Neural cell (in vitro differentiated cells): ENCODE measurements around the gene TLL1. TPM values are rescaled to one million over a fixed set of nuclear protein-coding genes. Genes with fewer than 3 reads are reported as not detected.

Source experiments
- H2AFZ ChIP-seq: fragments of 200-600, 300-800 bp; sonication (generic), shearing (Covaris generic); 2 replicates; pipeline ENCODE4 v1.6.0; 2014; ENCODE audit warnings: low read depth, mild to moderate bottlenecking, antibody characterized with exemption, low read length, moderate library complexity
- H3F3A ChIP-seq: fragments of 200-600 bp; shearing (Covaris generic); 2 replicates; pipeline ENCODE4 v1.6.1; 2016; ENCODE audit warnings: mild to moderate bottlenecking, moderate library complexity, mixed read lengths, antibody characterized with exemption, low read length; ENCODE audit not compliant: insufficient read depth, poor library complexity, severe bottlenecking
- H3K27ac ChIP-seq: fragments of 200-600, 300-800 bp; sonication (generic), shearing (Covaris generic); 2 replicates; pipeline ENCODE4 v1.5.1; 2014; ENCODE audit warnings: mild to moderate bottlenecking, low read length, moderate library complexity
- H3K27me3 ChIP-seq: fragments of 300-800, 200-600 bp; sonication (generic), shearing (Covaris generic); 2 replicates; pipeline ENCODE4 v1.6.0; 2014; ENCODE audit warnings: mild to moderate bottlenecking, low read depth, low read length, moderate library complexity; ENCODE audit not compliant: insufficient read depth
- H3K36me3 ChIP-seq: fragments of 300-800, 200-600 bp; sonication (generic), shearing (Covaris generic); 2 replicates; pipeline ENCODE4 v1.5.1; 2014; ENCODE audit warnings: mild to moderate bottlenecking, antibody characterized with exemption, low read length, moderate library complexity; ENCODE audit not compliant: insufficient read depth
- H3K4me2 ChIP-seq: fragments of 300-800, 200-600 bp; sonication (generic), shearing (Covaris generic); 2 replicates; pipeline ENCODE4 v1.6.0; 2014; ENCODE audit warnings: mild to moderate bottlenecking, low read length
- H3K4me3 ChIP-seq: fragments of 300-800, 200-600 bp; sonication (generic), shearing (Covaris generic); 2 replicates; pipeline ENCODE4 v1.5.1; 2014; ENCODE audit warnings: mild to moderate bottlenecking, low read length, moderate library complexity
- H3K79me2 ChIP-seq: fragments of 200-600 bp; shearing (Covaris generic); replicated peaks from 2 replicates; pipeline ENCODE4 v1.6.0; 2014; ENCODE audit warnings: mild to moderate bottlenecking, low read length, moderate library complexity; ENCODE audit not compliant: insufficient read depth
- H3K9ac ChIP-seq: fragments of 300-800, 200-600 bp; sonication (generic), shearing (Covaris generic); 2 replicates; pipeline ENCODE4 v1.6.1; 2016; ENCODE audit warnings: mild to moderate bottlenecking, low read length, mixed read lengths
- H3K9me2 ChIP-seq: fragments of 200-600 bp; shearing (Covaris generic); 2 replicates; pipeline ENCODE4 v1.6.1; 2016; ENCODE audit warnings: mild to moderate bottlenecking, low read length, mixed read lengths; ENCODE audit not compliant: insufficient read depth
- H3K9me3 ChIP-seq: fragments of 200-600, 300-800 bp; sonication (generic), shearing (Covaris generic); 2 replicates; pipeline ENCODE4 v1.6.1; 2016; ENCODE audit warnings: mild to moderate bottlenecking, mixed run types, low read length, moderate library complexity, mixed read lengths
- H4K20me1 ChIP-seq: fragments of 200-600 bp; shearing (Covaris generic); 2 replicates; pipeline ENCODE4 v1.6.1; 2016; ENCODE audit warnings: mild to moderate bottlenecking, mixed run types; ENCODE audit not compliant: insufficient read depth
- CTCF ChIP-seq: fragments of 450-650 bp; IDR thresholded peaks from 2 replicates; pipeline ENCODE4 v1.5.1; 2014; ENCODE audit warnings: antibody characterized with exemption, mild to moderate bottlenecking, moderate library complexity; ENCODE audit not compliant: poor library complexity, severe bottlenecking
- EP300 ChIP-seq: fragments of 450-650 bp; conservative IDR thresholded peaks from 2 replicates; pipeline ENCODE4 v1.6.1; 2014; ENCODE audit warnings: antibody characterized with exemption, mild to moderate bottlenecking, moderate library complexity; ENCODE audit not compliant: poor library complexity, severe bottlenecking
- EZH2 ChIP-seq: fragments of 200-600, 300-800 bp; shearing (Covaris generic), sonication (generic); IDR thresholded peaks from 2 replicates; pipeline ENCODE4 v1.6.1; 2014; ENCODE audit warnings: antibody characterized with exemption, low read length, borderline replicate concordance, mild to moderate bottlenecking; ENCODE audit not compliant: insufficient read depth, poor library complexity, severe bottlenecking
- MXI1 ChIP-seq: fragments of 450-650 bp; conservative IDR thresholded peaks from 2 replicates; pipeline ENCODE4 v1.6.1; 2014; ENCODE audit warnings: antibody characterized with exemption, mild to moderate bottlenecking; ENCODE audit not compliant: poor library complexity, severe bottlenecking
- POLR2AphosphoS5 ChIP-seq: IDR thresholded peaks from 2 replicates; pipeline ENCODE4 v1.6.1; 2012
- RAD21 ChIP-seq: fragments of 450-650 bp; conservative IDR thresholded peaks from 2 replicates; pipeline ENCODE4 v1.6.1; 2014; ENCODE audit warnings: antibody characterized with exemption, mild to moderate bottlenecking, moderate library complexity
- SMC3 ChIP-seq: fragments of 450-650 bp; conservative IDR thresholded peaks from 2 replicates; pipeline ENCODE4 v1.6.1; 2014; ENCODE audit warnings: antibody characterized with exemption, mild to moderate bottlenecking, moderate library complexity; ENCODE audit not compliant: poor library complexity
- TAF1 ChIP-seq: IDR thresholded peaks from 2 replicates; pipeline ENCODE4 v1.6.1; 2012; ENCODE audit warnings: low read depth
- polyA plus RNA-seq: library from polyadenylated mRNA; depleted of rRNA; stranded (reverse); fragments of >200 nt; gene quantifications from 2 replicates; pipeline ENCODE4 v1.2.3, GENCODE V29; 2014
- TF ChIP-seq, protein P1 (sequence below): IDR thresholded peaks from 2 replicates; pipeline ENCODE4 v1.6.1; 2012; ENCODE audit warnings: borderline replicate concordance

Gene TLL1
- polyA plus RNA-seq, 1 donor from 2014 or later, result not detected

DNA sequence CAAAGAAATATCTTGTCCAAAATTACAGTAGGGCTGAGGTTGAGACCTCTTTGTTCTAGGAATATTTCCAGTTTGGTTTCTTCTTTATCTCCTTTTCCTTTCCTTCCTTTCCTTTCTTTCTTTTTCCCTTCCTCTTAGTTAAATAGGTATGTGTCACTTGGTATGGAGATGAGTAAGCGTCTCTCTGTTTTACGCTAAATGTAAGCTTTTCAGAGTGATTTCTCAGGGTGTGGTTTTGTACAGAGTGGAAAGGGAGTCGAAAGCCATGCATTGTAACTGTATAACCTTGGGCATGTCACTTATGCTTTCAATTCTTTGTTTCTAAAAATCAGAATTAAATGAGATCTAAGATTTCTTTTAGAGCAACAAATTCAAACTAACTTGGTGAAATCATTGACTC, 54.8 kb downstream of the TLL1 start:
- H3K79me2 ChIP-seq, result no peaks in the 10 kb centered on the region
- no peaks in the 10 kb centered on the region for H3K9me2 ChIP-seq
- no peaks in the 10 kb centered on the region for H3F3A ChIP-seq
- no peak overlapping the region for H3K4me2 ChIP-seq
- no peak overlapping the region for H2AFZ ChIP-seq
- H4K20me1 ChIP-seq, result no peaks in the 10 kb centered on the region
- no peak overlapping the region for H3K9ac ChIP-seq
- TF ChIP-seq POLR2AphosphoS5, result no peak
- H3K27me3 ChIP-seq, result no peaks in the 10 kb centered on the region
- no peak overlapping the region for H3K4me3 ChIP-seq
- no peaks in the 10 kb centered on the region for H3K9me3 ChIP-seq
- H3K36me3 ChIP-seq, result no peaks in the 10 kb centered on the region
- H3K27ac ChIP-seq, result no peak overlapping the region

DNA sequence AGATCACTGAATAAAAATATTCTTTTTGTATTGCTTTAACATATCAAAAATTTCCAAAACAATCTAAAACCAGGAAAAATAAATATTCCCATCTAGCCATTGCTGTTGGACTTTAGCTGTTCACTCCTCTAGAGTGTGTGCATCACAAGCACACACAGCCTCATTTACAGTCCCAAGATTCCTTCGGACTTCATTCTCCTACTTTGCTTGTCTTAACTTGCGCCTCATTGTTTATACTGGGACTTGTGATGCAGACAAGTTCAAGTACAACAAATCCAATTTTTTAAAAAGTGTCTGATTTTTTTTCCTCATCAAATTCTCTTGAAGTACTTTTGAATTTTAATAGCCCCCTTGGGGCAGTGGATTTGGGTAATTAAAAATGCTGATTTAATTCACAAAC, 55.6 kb downstream of the TLL1 start:
- Histone ChIP-seq H2AFZ (no peak overlapping the region), H3K9me3 (no peaks in the 10 kb centered on the region), H4K20me1 (no peaks in the 10 kb centered on the region), H3K4me3 (no peak overlapping the region), H3K9ac (no peak overlapping the region), H3F3A (no peaks in the 10 kb centered on the region), H3K27me3 (no peaks in the 10 kb centered on the region), H3K9me2 (no peaks in the 10 kb centered on the region), H3K79me2 (no peaks in the 10 kb centered on the region), H3K27ac (no peak overlapping the region), H3K36me3 (no peaks in the 10 kb centered on the region), H3K4me2 (no peak overlapping the region)
- TF ChIP-seq SMC3, result no peak
- no peak for TF ChIP-seq EZH2
- TF ChIP-seq POLR2AphosphoS5, result no peak
- TF ChIP-seq, protein P1, sequence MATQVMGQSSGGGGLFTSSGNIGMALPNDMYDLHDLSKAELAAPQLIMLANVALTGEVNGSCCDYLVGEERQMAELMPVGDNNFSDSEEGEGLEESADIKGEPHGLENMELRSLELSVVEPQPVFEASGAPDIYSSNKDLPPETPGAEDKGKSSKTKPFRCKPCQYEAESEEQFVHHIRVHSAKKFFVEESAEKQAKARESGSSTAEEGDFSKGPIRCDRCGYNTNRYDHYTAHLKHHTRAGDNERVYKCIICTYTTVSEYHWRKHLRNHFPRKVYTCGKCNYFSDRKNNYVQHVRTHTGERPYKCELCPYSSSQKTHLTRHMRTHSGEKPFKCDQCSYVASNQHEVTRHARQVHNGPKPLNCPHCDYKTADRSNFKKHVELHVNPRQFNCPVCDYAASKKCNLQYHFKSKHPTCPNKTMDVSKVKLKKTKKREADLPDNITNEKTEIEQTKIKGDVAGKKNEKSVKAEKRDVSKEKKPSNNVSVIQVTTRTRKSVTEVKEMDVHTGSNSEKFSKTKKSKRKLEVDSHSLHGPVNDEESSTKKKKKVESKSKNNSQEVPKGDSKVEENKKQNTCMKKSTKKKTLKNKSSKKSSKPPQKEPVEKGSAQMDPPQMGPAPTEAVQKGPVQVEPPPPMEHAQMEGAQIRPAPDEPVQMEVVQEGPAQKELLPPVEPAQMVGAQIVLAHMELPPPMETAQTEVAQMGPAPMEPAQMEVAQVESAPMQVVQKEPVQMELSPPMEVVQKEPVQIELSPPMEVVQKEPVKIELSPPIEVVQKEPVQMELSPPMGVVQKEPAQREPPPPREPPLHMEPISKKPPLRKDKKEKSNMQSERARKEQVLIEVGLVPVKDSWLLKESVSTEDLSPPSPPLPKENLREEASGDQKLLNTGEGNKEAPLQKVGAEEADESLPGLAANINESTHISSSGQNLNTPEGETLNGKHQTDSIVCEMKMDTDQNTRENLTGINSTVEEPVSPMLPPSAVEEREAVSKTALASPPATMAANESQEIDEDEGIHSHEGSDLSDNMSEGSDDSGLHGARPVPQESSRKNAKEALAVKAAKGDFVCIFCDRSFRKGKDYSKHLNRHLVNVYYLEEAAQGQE, result no peak

- TF ChIP-seq RAD21 (no peak), SMC3 (no peak), MXI1 (no peak), CTCF (no peak), POLR2AphosphoS5 (no peak), EP300 (no peak), TAF1 (no peak), EZH2 (no peak)
- TF ChIP-seq, protein P1, result no peak
- Histone ChIP-seq H3F3A (no peaks in the 10 kb centered on the region), H3K27me3 (no peaks in the 10 kb centered on the region), H3K9me2 (no peaks in the 10 kb centered on the region), H4K20me1 (no peaks in the 10 kb centered on the region), H3K4me3 (no peak overlapping the region), H2AFZ (no peak overlapping the region), H3K9me3 (no peaks in the 10 kb centered on the region), H3K79me2 (no peaks in the 10 kb centered on the region), H3K27ac (no peak overlapping the region), H3K36me3 (no peaks in the 10 kb centered on the region), H3K4me2 (no peak overlapping the region), H3K9ac (no peak overlapping the region)
Observed at GRCh38 chr4:165929662-165930061, 56.6 kb downstream of the TLL1 start.
